Stimulated activated naive CD4-positive, alpha-beta T cell (primary cell): ENCODE results near the gene CCR5.
"Not testable (repeated sequence)": the region's sequence is repeated elsewhere in the genome, so short reads cannot be mapped to it uniquely, and the experiment has no call there.

Source experiments
- DNase-seq, 6 experiments: peaks; one replicate each; lab custom pipeline; 2025; lab: John Stamatoyannopoulos, UW

CCR5 gene

GRCh38 chr3:46386205-46386604, 15.5 kb downstream of the CCR5 start:
- no peak for DNase-seq

- not testable (repeated sequence) for DNase-seq
Observed at GRCh38 chr3:46388847-46389246, 18.1 kb downstream of the CCR5 start.

GRCh38 chr3:46389306-46389705, 18.6 kb downstream of the CCR5 start:
- no peak for DNase-seq

- DNase-seq = not testable (repeated sequence)
Observed at GRCh38 chr3:46391526-46391925, 20.8 kb downstream of the CCR5 start.

GRCh38 chr3:46393011-46393410, 22.3 kb downstream of the CCR5 start:
- no peak for DNase-seq

- no peak for DNase-seq
Observed at GRCh38 chr3:46393554-46394434, 23.0 kb downstream of the CCR5 start.

- no peak for DNase-seq
Observed at GRCh38 chr3:46395210-46395661, 24.5 kb downstream of the CCR5 start.

- DNase-seq = no peak
Observed at GRCh38 chr3:46395766-46396530, 25.2 kb downstream of the CCR5 start.

GRCh38 chr3:46397111-46397510, 26.4 kb downstream of the CCR5 start:
- no peak for DNase-seq

- no peak for DNase-seq
Observed at GRCh38 chr3:46398186-46398955, 27.6 kb downstream of the CCR5 start.

GRCh38 chr3:46399098-46399497, 28.4 kb downstream of the CCR5 start:
- no peak for DNase-seq

GRCh38 chr3:46399557-46399956, 28.8 kb downstream of the CCR5 start:
- no peak for DNase-seq

- DNase-seq = no peak
Observed at GRCh38 chr3:46400000-46400734, 29.4 kb downstream of the CCR5 start.

GRCh38 chr3:46400846-46401245, 30.1 kb downstream of the CCR5 start:
- DNase-seq = no peak

GRCh38 chr3:46401579-46401978, 30.8 kb downstream of the CCR5 start:
- no peak for DNase-seq

- DNase-seq = not testable (repeated sequence)
Observed at GRCh38 chr3:46402902-46403301, 32.2 kb downstream of the CCR5 start.

GRCh38 chr3:46405301-46406019, 34.7 kb downstream of the CCR5 start:
- DNase-seq = no peak

GRCh38 chr3:46406443-46406787, 35.7 kb downstream of the CCR5 start:
- no peak for DNase-seq

- peak in 5 of 6 experiments; percentile 2 to 47 (median 25) for DNase-seq
Observed at GRCh38 chr3:46406788-46407611, 36.3 kb downstream of the CCR5 start, which contains the start of the genes CCR5AS and CCRL2. Gene CCR5AS (minus strand): TSS chr3:46407066. Gene CCRL2 (plus strand): TSS chr3:46407259. CDS start chr3:46408080, 821 bp downstream.

- no peak for DNase-seq
Observed at GRCh38 chr3:46407970-46408369, 37.2 kb downstream of the CCR5 start.
